Nephron progenitor cell (in vitro differentiated cells): ENCODE measurements around the gene SPINK13.

Experiments used
- DNase-seq: peaks from one replicate; pipeline ENCODE4 v3.0.0; 2021
- H3K27ac Mint-ChIP-seq: 2 replicates; pipeline ENCODE4 v1.8.0; 2021; ENCODE audit warnings: mild to moderate bottlenecking, moderate library complexity, mixed read lengths
- H3K27me3 Mint-ChIP-seq: 2 replicates; pipeline ENCODE4 v1.8.0; 2021; ENCODE audit warnings: mild to moderate bottlenecking, low read depth, mixed read lengths; ENCODE audit not compliant: poor library complexity
- H3K36me3 Mint-ChIP-seq: 2 replicates; pipeline ENCODE4 v1.8.0; 2021; ENCODE audit warnings: low read depth, mixed read lengths
- H3K4me1 Mint-ChIP-seq: 2 replicates; pipeline ENCODE4 v1.8.0; 2021; ENCODE audit warnings: mixed read lengths
- H3K4me3 Mint-ChIP-seq: 2 replicates; pipeline ENCODE4 v1.8.0; 2021; ENCODE audit warnings: mild to moderate bottlenecking, moderate library complexity, mixed read lengths
- H3K9me3 Mint-ChIP-seq: 2 replicates; pipeline ENCODE4 v1.8.0; 2021; ENCODE audit warnings: mild to moderate bottlenecking, moderate library complexity, mixed read lengths
- CTCF ChIP-seq: fragments of 200-600 bp; sonication (generic); IDR thresholded peaks from 2 replicates; pipeline ENCODE4 v1.5.0; 2021; ENCODE audit warnings: antibody characterized with exemption

SPINK13 gene

GRCh38 chr5:148268566-148268965, at the start of gene SPINK13:
TSS of gene SPINK13 (plus strand) at chr5:148268794. CDS start at chr5:148270073, 1,279 bp downstream.
- H3K36me3 Mint-ChIP-seq, result no peaks in the 10 kb centered on the region
- no peak for TF ChIP-seq CTCF

GRCh38 chr5:148221508-148221907, 47.1 kb upstream of the SPINK13 start:
- Mint-ChIP-seq H3K4me1 (peaks cover 3% of the 10 kb centered on the region), H3K9me3 (no peaks in the 10 kb centered on the region)
- no peak for DNase-seq

More at GRCh38 chr5:148268566-148268965, at the start of gene SPINK13:
- Mint-ChIP-seq H3K9me3 (peaks cover 12% of the 10 kb centered on the region), H3K27me3 (no peaks in the 10 kb centered on the region), H3K27ac (no peak within 1 kb of the TSS), H3K4me3 (no peak within 1 kb of the TSS), H3K4me1 (no peaks in the 10 kb centered on the region)
- no peak for DNase-seq

GRCh38 chr5:148224117-148224742, 44.4 kb upstream of the SPINK13 start:
- Mint-ChIP-seq H3K4me3 (no peak overlapping the region), H3K27me3 (peaks cover 4% of the 10 kb centered on the region), H3K27ac (no peak overlapping the region), H3K4me1 (peaks cover 4% of the 10 kb centered on the region), H3K36me3 (no peaks in the 10 kb centered on the region), H3K9me3 (no peaks in the 10 kb centered on the region)
- DNase-seq, result no peak
- TF ChIP-seq CTCF, result no peak

More at GRCh38 chr5:148221508-148221907, 47.1 kb upstream of the SPINK13 start:
- no peak overlapping the region for H3K4me3 Mint-ChIP-seq
- no peak for TF ChIP-seq CTCF
- H3K36me3 Mint-ChIP-seq, result no peaks in the 10 kb centered on the region
- no peak overlapping the region for H3K27ac Mint-ChIP-seq
- peaks cover 4% of the 10 kb centered on the region for H3K27me3 Mint-ChIP-seq

GRCh38 chr5:148228392-148228984, 40.1 kb upstream of the SPINK13 start:
- Mint-ChIP-seq H3K4me1 (peaks cover 4% of the 10 kb centered on the region), H3K27ac (no peak overlapping the region), H3K9me3 (peaks cover 11% of the 10 kb centered on the region), H3K27me3 (peaks cover 4% of the 10 kb centered on the region), H3K4me3 (no peak overlapping the region), H3K36me3 (no peaks in the 10 kb centered on the region)
- no peak for TF ChIP-seq CTCF
- no peak for DNase-seq

GRCh38 chr5:148229840-148230239, 38.8 kb upstream of the SPINK13 start:
- peaks cover 4% of the 10 kb centered on the region for H3K27me3 Mint-ChIP-seq
- peaks cover 4% of the 10 kb centered on the region for H3K4me1 Mint-ChIP-seq
- no peaks in the 10 kb centered on the region for H3K36me3 Mint-ChIP-seq
- no peak overlapping the region for H3K4me3 Mint-ChIP-seq
- no peak for TF ChIP-seq CTCF
- H3K9me3 Mint-ChIP-seq, result peaks cover 11% of the 10 kb centered on the region
- DNase-seq, result no peak
- H3K27ac Mint-ChIP-seq, result no peak overlapping the region

- DNase-seq, result no peak
- H3K9me3 Mint-ChIP-seq, result peaks cover 11% of the 10 kb centered on the region
- H3K4me1 Mint-ChIP-seq, result peaks cover 4% of the 10 kb centered on the region
- no peaks in the 10 kb centered on the region for H3K36me3 Mint-ChIP-seq
- H3K4me3 Mint-ChIP-seq, result no peak overlapping the region
- no peak for TF ChIP-seq CTCF
- no peak overlapping the region for H3K27ac Mint-ChIP-seq
- peaks cover 4% of the 10 kb centered on the region for H3K27me3 Mint-ChIP-seq
Observed at GRCh38 chr5:148230240-148230639, 38.4 kb upstream of the SPINK13 start.
